T-helper 2 cell (primary cell): ENCODE measurements around the gene FGF22.

Source experiments
- DNase-seq, 5 experiments: peaks; one replicate each; pipeline versions ENCODE4 v3.0.0 to v3.0.0-alpha.2; 2012 to 2022

FGF22 gene

GRCh38 chr19:680287-681028, 40.8 kb downstream of the FGF22 start:
- peak; percentile 97 to 100 (median 100) for DNase-seq

- peak in 4 of 5 experiments; percentile 37 to 90 (median 86) for DNase-seq
These were observed 41.6 kb downstream of the FGF22 start for GRCh38 chr19:681029-682019.

- no peak for DNase-seq
These were observed 43.1 kb downstream of the FGF22 start for GRCh38 chr19:682678-683320.

GRCh38 chr19:685454-685931, 45.8 kb downstream of the FGF22 start:
- no peak for DNase-seq

GRCh38 chr19:686589-687297, 47.1 kb downstream of the FGF22 start:
- DNase-seq = no peak

GRCh38 chr19:687569-688166, 48.0 kb downstream of the FGF22 start:
- no peak for DNase-seq

- DNase-seq = no peak
These were observed 48.5 kb downstream of the FGF22 start for GRCh38 chr19:688214-688613.

GRCh38 chr19:688992-689391, 49.3 kb downstream of the FGF22 start:
- DNase-seq = no peak

GRCh38 chr19:690203-690602, 50.5 kb downstream of the FGF22 start:
- no peak for DNase-seq
